Measurements from ENCODE around the gene MBOAT1.

Gene MBOAT1

DNA sequence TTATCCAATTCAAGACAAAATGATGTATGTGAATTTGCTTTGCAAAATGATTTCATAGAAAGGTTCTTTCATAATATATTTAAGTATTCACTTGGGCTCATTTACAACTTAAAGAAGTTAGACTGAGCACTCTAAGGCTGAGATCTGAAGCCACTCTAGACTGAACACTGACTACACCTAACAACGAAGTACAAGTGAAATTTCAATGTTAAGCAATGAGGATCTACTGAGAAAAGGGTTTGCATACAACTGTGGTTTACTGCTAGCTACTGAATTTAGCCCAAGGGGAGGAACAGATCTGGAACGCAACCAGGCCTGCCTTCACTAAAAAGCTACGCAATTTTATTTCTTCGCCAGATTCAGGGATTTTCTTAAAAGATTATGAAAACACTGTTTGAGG is 106.4 kb downstream of the MBOAT1 start:
- no peak for DNase-seq

DNA sequence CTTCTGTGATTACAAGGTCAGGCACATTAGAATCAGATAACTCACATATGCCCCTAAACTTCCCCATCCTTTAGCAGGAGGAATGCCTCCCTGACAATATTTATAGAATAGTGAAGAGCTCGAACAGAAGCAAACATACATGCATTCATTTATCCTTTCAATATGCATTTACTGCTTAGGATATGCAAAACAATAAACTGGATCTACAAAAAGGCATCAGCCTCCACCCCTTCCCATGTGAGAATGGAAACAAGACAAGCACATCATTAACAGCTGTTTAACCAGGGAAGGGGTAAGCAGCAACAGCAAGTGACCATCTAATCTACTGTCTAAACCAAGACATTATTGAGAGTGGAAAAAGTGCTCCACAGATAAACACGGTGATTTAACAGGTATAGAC is 107.6 kb downstream of the MBOAT1 start:
- no peak for DNase-seq

DNA sequence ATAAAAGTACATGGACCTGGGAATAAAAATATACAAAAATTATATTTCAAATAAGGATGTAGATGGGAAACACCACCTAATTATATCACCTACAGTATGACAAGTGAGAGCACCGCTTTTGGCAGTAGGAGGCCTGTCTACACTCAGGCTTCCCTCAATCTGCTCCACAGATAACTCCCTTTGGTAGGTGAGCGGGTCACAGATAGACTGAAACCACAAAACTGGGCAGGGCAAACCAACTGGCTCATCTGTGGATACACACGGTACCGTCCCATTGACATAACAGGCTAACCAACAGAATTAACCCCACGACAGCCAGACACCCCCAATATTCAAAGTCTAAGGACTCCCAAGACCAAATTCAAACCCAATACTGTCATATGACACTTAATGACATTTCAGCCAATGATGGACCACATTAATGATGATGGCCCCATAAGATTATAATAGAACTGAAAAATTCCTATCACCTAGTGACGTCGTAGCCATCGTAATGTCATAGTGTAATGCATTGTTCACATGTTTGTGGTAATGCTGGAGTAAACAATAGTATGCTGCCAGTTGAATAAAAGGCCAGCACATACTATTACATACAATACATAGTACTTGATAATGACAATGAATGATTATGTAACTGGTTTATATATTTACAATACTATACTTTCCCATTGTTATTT is 109.7 kb downstream of the MBOAT1 start:
- DNase-seq: no peak

DNA sequence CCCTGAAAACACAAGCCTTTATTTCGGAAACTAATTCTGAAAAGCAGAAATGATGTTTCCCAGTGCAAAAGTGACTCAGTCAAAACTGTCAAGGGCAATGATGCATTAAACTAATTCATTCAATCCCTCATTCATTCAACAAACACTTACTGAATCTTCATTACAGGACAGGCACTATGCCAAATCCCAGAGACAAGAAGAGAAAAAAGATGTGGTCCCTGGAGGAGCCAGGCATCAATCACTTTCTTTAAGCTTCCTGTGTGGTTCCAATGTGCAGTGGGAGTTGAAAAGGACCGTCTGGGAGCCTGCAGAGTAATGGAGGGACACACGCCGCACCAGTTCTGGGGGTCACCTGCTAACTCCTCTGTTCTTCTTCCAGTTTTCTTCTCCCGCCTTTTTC is 113.1 kb downstream of the MBOAT1 start:
- DNase-seq: no peak

DNA sequence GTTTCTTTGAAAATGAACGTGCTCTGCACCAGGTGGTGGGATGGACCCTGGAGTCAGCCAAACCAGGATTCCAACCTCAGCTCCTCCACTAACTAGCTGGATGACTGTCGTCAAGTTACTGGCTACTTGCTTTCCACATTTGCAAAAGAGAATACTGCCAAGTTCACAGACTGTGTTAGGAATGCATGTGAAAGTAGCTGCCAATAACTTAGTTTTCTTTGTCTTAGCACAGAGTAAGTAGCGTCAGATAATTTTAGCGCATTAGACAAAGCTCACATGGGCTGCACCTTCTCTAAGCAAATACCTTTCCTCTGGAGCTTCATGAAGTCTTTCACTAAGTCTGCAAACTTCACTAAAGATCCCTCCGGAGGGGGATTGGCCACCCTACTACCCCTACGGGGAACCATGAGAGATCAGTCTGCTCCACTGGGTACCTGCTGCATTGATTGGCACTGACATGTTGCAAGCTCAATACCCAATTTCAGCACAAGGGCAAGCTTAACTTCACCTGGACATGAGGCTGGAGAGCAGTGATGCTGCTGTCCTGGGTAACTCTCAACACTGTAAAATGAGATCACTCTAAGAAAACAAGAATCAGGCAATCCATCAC is 113.9 kb downstream of the MBOAT1 start:
- no peak for DNase-seq

DNA sequence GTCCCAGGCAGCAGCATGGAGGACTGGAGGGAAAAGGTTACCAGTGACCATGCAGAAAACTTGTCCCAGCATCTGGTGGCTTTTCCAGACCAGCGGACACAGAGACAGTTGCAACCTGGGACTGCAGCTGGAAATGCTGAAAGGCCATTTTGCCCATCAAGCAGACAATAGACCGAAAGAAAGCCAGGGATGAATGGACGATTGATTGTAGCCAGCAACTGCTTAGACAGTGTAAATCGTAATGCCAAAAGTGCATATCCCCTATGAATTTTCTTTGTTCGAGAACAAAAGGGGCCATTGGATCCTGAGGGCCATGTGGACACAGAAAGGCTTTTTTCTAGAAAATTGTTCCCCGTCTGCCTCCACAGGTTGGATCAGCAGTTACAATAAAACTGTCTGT is 115.7 kb downstream of the MBOAT1 start:
- DNase-seq: peak in 48 of 58 donors; percentile 2 to 89 (median 50)

DNA sequence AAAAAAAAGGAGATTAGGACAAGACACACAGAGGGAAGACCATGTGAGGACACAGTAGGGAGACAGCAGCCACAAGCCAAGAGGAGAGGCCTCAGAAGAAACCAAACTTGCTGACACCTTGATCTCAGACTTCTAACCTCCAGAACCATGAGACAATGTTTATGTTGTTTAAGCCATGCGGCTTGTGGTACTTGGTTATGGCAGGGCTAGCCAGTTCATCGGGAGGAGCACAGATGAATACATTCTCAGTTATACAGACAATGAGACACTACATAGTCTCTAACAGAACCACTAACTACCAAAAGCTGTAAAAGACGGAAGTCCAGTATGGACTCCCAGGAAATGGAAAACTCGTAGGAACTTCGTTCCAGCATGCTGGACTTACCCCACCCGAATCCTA is 116.8 kb downstream of the MBOAT1 start:
- DNase-seq: peak in 1 of 58 donors; percentile 13

DNA sequence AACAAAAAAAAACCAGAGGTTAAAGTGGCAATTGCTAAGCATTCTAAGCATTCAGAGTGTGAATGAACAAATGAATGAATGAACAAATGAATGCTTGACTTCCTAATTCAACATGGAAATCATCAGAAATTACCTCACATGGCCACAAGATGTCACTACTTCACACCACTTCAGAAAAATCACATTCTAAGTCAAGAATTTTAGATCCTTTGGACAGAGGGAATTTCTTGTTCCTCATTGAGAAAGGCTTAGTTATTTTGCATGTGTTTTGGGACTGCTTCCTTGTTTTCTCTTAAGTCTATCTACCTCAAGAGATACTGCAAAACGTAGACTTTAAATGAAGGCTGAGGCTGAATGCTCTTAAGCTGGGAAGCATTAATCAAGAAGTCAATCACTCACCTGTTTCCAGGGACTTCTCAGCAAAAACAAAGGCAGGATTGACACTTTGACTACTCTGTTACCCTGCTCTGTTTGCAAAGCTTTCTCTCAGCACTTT is 120.2 kb downstream of the MBOAT1 start:
- DNase-seq: peak in 2 of 58 donors; percentile 1 to 36

DNA sequence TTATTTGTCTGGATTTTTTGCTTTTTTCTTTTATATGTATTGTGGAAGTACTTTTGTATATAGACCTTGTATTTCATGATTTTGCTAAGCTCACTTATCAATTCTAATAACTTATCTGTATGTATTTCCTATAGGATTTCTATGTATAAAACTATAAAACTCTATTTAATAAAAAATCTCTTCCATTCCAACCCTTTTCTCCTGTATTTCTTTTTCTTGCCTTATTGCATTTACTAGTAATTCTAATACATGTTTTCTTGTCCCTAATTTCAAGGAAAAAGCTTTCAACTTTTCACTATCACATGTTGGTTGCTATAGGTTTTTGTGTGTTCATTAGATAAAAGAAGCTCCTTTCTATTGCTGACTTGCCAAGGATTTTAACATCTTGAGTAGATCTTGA is 125.3 kb downstream of the MBOAT1 start:
- no peak for DNase-seq

DNA sequence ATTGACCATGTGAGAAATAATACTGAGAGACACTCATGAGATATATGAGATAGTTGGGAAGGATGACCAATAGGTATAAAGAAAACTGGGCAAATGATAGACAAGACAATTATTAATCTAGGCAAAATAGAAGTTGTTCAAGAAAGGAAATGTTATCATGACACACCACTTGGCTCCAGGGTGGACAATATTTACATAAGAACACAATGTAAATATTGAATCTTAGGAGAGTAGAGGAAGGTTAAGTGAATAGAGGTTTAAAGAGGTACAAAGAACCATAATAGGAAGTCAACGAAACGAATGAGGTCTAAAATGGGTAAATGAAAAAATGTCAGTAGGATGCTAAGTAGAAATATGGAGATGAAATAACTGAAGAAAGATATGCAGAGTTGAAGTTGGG is 126.5 kb downstream of the MBOAT1 start:
- no peak for DNase-seq

DNA sequence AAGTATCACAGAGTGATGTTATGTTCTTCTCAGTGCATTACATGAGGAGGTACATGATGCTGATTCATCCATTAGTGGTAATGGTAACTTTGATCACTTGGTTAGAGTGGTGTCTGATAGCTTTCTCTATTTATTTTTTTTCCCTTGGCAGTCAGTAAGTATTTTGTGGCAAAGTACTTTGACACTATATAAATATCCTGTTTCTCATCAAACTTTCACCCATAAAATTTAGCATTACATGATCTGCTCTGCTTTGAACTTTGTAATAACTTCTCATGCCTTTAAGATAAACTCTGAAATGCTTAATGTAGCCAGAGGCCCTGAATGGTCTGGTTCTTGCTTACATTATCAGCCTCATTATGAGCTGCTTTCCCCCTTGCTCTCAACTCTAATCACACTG is 127.9 kb downstream of the MBOAT1 start:
- no peak for DNase-seq

DNA sequence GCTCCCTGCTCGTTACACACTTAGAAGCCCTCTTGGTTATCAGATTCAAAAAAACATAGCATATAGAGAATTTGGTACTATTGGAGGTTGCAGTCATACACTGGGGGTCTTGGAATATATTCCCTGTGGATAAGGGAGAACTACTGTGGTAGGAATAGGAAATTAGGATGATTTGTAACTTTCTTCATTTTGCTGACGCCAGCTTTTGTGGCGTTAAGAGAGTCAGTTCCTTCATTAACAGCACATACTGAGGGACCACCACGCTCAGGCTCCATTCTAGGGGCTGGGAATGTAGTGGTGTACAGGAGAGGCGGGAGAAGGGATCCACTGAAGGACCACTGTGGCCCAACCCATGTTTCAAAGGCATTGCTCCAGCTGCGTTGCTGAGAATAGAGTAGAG is 140.3 kb downstream of the MBOAT1 start:
- DNase-seq: no peak

DNA sequence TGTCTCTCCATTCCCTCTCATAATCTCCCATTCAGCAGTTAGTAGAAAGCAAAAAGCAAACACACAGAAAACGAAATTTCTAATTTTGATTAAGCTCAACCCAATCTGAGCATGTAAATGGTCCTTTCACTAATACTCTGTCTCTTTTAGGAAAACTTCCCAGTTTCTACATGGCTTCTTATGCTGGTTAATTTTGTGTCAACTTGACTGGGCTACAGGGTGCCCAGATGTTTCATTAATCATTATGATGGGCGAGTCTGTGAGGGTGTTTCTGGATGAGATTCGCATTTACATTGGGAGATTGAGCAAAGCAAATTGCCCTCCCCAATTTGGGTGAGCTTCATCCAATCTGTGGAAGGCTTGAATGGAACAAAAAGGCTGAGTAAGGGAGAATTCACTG is 142.2 kb downstream of the MBOAT1 start:
- DNase-seq: no peak

DNA sequence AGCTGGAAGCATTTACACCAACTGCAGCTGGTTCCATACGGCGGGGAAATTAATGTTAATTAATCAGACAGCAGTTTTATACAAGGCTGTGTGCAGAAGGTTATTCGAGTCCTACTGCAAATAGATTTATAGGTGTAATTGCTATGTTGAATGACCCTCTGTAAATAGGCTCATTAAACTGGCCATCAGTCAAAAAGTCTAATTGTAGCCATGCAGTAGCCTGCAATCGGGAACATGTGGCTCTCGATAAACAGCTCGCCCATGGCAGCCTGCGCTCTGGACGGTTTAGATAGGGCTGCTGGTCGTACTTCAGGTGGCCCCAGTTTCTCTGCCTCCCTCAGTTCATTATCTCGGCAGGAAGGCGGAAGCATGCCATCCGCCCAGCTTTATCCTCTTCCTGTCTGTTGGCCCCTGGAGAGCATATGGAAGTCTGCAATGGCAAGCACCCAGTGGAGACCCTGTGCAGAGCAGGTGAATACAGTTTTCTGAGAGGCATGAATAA is 143.2 kb downstream of the MBOAT1 start:
- no peak for DNase-seq

DNA sequence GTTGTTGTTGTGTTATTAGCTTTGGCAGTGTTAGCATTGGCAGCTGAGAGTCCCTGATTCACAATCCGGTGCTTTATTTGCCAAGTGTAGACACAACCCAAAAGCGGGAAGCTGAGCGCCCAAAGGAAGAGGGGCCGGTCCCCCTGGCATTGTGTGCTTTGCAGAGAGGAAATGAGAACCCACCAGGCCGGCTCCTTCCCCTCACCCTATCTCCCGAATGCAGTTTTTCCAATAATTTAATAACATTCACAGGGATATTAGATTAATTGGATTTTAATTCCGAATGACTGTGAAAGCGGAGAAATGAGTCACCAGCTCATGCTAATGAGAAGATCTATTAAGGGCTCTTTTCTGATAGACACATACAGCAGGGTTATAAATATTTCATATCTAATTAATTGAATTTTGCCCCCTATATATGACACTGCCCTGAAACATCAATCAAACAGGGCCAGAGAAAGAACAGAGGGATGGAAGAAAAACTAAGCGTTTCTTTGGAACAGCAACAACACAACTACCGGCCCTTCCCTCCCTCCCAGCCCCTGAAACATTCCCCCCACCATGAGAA is 143.8 kb downstream of the MBOAT1 start:
- no peak for DNase-seq

DNA sequence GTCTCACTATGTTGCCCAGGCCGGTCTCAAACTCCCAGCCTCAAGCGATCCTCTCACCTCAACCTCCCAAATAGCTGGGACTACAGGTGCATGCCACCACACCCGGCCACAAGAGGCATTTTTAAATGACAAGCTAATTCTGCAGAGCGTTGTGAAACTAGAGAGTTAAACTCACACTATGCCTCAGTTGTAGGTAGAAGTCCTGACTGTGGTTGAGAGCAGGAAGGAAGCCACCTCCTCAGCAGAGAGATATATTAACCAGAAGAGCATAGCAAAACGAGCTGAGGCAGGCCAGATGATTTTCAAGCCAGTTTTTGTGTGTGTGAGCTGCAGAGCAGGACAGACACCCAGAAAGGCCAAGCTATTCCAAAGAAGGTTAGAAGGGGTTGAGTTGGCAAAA is 150.3 kb downstream of the MBOAT1 start:
- no peak for DNase-seq

DNA sequence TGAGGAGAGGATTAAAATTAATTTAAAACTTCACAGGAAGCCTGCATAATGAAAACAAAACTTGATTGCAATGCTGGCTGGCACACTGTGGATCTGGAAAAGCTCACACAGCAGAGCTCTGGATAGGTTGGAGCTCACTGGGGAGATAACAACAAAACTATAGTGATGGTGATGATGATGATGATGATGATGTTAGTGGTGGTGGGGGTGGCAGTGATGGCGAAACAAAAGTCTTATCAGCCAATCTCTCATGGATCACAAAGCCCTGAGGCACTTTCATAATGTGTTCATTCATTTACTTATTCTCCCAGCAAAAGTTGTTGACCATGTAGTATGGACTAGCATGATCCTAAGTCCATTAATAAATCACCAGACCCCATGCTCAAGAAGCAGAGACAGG is 152.0 kb downstream of the MBOAT1 start:
- no peak for DNase-seq

DNA sequence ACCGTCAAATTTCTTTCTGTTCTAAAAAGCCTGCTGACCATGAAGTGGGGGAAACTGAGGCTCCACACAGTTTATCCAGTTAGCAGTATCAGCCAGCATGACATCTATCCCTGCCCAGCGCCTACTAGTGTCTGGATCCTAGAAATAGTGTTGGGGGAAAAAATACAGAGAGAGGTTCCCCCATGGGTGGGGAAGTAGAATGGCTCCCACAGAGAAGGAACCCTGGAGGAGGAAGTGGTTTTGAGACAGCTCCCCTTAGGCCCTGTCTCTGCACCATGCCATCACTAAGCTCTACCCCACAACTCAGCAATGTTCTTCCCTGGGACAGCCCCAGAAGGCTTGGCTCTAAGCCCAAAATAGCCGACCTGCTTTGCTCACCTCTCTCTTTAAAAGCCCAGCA is 153.4 kb downstream of the MBOAT1 start:
- no peak for DNase-seq

DNA sequence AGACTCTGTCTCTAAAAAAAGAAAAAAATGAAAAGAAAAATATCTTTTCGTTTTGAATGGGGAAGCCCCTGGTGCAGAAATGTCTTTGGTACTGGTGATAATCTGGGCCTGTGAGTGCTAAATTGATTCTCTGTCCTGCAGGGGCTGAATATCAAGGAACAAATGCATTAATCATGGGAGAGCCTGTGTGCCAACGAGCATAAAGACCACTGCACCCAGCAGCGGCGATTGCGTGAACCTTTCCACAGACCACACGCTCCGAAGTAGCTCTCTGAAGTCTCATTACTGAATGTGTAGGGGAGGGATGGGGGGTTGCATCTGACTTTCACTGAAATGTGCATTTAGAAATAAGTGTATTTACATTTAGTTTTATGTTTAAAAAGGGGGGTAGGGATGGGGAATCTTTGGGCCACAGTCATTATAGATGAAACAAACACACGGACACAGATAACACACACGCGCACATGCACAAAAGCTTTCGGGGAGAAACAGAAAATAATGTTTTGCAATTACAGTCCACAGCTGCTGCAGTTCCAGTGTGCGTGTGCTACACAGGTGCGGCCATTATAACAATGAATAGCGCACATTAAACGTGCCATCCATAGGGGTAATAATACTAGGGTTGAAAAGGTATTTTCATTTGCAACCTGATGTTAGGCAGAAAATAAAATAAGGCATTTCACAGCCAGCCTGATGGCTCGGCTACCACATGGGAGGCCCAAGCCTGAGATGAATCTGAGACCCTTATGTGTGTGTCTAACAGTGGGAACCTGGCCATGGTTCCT is 154.0 kb downstream of the MBOAT1 start:
- no peak for DNase-seq

DNA sequence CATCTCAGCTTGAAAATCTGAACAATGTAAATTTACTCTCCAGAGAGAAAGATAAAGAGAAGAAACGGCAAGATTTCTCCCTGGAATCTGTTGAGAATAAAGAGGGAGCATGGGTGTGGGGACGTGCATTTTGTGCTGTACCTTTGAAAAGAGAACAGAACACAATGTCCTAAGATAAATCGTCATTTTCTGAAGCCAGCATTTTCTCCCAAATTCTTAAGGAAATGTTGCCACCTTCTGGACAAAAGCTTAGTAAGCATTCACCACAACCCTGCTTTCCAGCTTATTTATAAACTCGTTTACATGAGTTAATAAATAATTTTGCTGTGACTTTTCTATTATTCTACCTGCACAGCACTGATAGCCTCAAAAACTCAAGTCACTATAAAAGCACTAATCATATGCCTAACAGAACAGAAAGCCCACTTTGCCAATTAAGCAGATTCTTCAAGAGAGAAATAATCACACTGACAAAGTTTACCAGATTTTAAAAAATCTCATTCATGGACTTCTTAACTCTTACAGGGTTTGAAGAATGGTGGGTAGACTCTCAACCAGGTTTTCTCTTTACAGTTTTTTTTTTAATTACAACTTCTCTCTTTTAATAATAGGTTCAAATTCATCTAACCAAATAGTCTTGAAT is 155.8 kb downstream of the MBOAT1 start:
- DNase-seq: peak in 2 of 58 donors; percentile 23 to 45

DNA sequence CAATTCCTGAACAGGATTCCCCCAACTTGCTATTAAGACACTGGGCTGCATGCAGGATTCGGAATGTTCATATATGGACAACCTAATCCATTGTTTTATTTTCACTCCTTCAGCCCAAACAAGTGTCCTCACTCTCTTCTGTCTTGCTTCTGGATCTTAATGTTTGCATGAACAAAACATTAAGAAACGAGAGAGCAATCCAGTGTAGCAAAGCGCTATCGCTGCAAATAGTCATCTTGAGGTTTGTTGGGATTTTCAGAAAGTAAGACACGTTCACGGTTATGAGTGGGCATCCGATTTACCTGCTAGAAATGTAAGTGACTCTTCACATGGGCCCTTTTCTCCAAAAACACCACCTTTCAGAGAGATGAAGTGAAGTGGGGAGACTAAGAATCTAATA is 156.4 kb downstream of the MBOAT1 start:
- DNase-seq: no peak
